HepG2 (cell line): Measurements from ENCODE around the gene NINL. TPM values are rescaled to one million over a fixed set of nuclear protein-coding genes. Genes with fewer than 3 reads are reported as not detected.

Source experiments
- ARID3A ChIP-seq: IDR thresholded peaks from 2 replicates; pipeline ENCODE4 v1.6.1; 2012; ENCODE audit warnings: low read depth, low read length, improper control_type of control experiment
- CBX2 ChIP-seq, 2 experiments: fragments of 200-600 bp in 1 of 2; sonication (generic); formaldehyde crosslinking in 1 of 2; IDR thresholded peaks; 2 replicates each; pipeline versions ENCODE4 v1.7.0 to v1.8.1; 2018 to 2022; ENCODE audit warnings: low read depth in 2 of 2, low read length in 1 of 2, mild to moderate bottlenecking in 1 of 2, missing genetic modification reagents in 1 of 2
- CHD4 ChIP-seq: fragments of 200-600 bp; sonication (generic); IDR thresholded peaks from 2 replicates; pipeline ENCODE4 v1.7.0; 2017; ENCODE audit warnings: mild to moderate bottlenecking, low read length, borderline replicate concordance
- DBP ChIP-seq: sonication (generic); formaldehyde crosslinking; IDR thresholded peaks from 2 replicates; pipeline ENCODE4 v1.4.0; 2020; ENCODE audit warnings: missing genetic modification reagents; ENCODE audit errors: not compliant biosample characterization
- GPN1 ChIP-seq: sonication (generic); formaldehyde crosslinking; IDR thresholded peaks from 2 replicates; pipeline ENCODE4 v1.5.1; 2020; ENCODE audit warnings: missing genetic modification reagents, borderline replicate concordance
- GTF3A ChIP-seq: sonication (generic); formaldehyde crosslinking; conservative IDR thresholded peaks from 2 replicates; pipeline ENCODE4 v1.4.0; 2020; ENCODE audit warnings: mild to moderate bottlenecking, missing genetic modification reagents
- HIC2 ChIP-seq: sonication (generic); formaldehyde crosslinking; IDR thresholded peaks from 2 replicates; pipeline ENCODE4 v1.9.0; 2022; ENCODE audit warnings: low read depth, missing genetic modification reagents
- IRX3 ChIP-seq: sonication (generic); formaldehyde crosslinking; IDR thresholded peaks from 2 replicates; pipeline ENCODE4 v1.8.1; 2023; ENCODE audit warnings: mild to moderate bottlenecking, low read depth, missing genetic modification reagents, borderline replicate concordance
- KAT2B ChIP-seq: fragments of 150-350 bp; IDR thresholded peaks from 2 replicates; pipeline ENCODE4 v1.6.1; 2014; ENCODE audit warnings: low read depth, low read length, borderline replicate concordance
- MEF2D ChIP-seq: sonication (generic); formaldehyde crosslinking; IDR thresholded peaks from 2 replicates; pipeline ENCODE4 v1.5.1; 2020; ENCODE audit warnings: mild to moderate bottlenecking, missing genetic modification reagents
- MTA3 ChIP-seq: sonication (generic); formaldehyde crosslinking; IDR thresholded peaks from 2 replicates; pipeline ENCODE4 v1.4.0; 2020; ENCODE audit warnings: missing genetic modification reagents
- NCOA1 ChIP-seq: sonication (generic); formaldehyde crosslinking; IDR thresholded peaks from 2 replicates; pipeline ENCODE4 v1.9.0; 2021; ENCODE audit warnings: missing genetic modification reagents
- NR2C2 ChIP-seq: sonication (generic); formaldehyde crosslinking; IDR thresholded peaks from 2 replicates; pipeline ENCODE4 v1.4.0; 2020; ENCODE audit warnings: missing genetic modification reagents, mild to moderate bottlenecking, moderate library complexity, borderline replicate concordance
- RBFOX2 ChIP-seq: fragments of 200-400 bp; formaldehyde crosslinking; IDR thresholded peaks from 2 replicates; pipeline ENCODE4 v1.6.1; 2017; ENCODE audit warnings: low read depth, mild to moderate bottlenecking, low read length
- TBL1XR1 ChIP-seq: fragments of 150-350 bp; IDR thresholded peaks from 2 replicates; pipeline ENCODE4 v1.6.1; 2014; ENCODE audit warnings: borderline replicate concordance, low read length; ENCODE audit not compliant: partially characterized antibody
- ZBTB3 ChIP-seq: sonication (generic); formaldehyde crosslinking; IDR thresholded peaks from 2 replicates; pipeline ENCODE4 v1.4.0; 2020; ENCODE audit warnings: low read depth, mild to moderate bottlenecking, moderate library complexity, missing genetic modification reagents, borderline replicate concordance
- ZNF253 ChIP-seq: sonication (generic); formaldehyde crosslinking; IDR thresholded peaks from 2 replicates; pipeline ENCODE4 v1.8.0; 2022; ENCODE audit warnings: mild to moderate bottlenecking, missing genetic modification reagents, borderline replicate concordance
- ZNF335 ChIP-seq: sonication (generic); formaldehyde crosslinking; IDR thresholded peaks from 2 replicates; pipeline ENCODE4 v1.4.0; 2020; ENCODE audit warnings: missing genetic modification reagents
- ZNF343 ChIP-seq: sonication (generic); formaldehyde crosslinking; IDR thresholded peaks from 2 replicates; pipeline ENCODE4 v1.4.0; 2020; ENCODE audit warnings: mild to moderate bottlenecking, missing genetic modification reagents
- ZNF484 ChIP-seq: sonication (generic); formaldehyde crosslinking; IDR thresholded peaks from 2 replicates; pipeline ENCODE4 v1.5.1; 2020; ENCODE audit warnings: mild to moderate bottlenecking, low read depth, missing genetic modification reagents, borderline replicate concordance
- ZNF510 ChIP-seq: sonication (generic); formaldehyde crosslinking; IDR thresholded peaks from 2 replicates; pipeline ENCODE4 v1.4.0; 2020; ENCODE audit warnings: low read depth, mild to moderate bottlenecking, missing genetic modification reagents
- ZNF576 ChIP-seq: sonication (generic); formaldehyde crosslinking; IDR thresholded peaks from 2 replicates; pipeline ENCODE4 v1.4.0; 2020; ENCODE audit warnings: mild to moderate bottlenecking, missing genetic modification reagents
- ZNF619 ChIP-seq: sonication (generic); formaldehyde crosslinking; IDR thresholded peaks from 2 replicates; pipeline ENCODE4 v1.4.0; 2020; ENCODE audit warnings: mild to moderate bottlenecking, missing genetic modification reagents
- ZNF772 ChIP-seq: sonication (generic); formaldehyde crosslinking; IDR thresholded peaks from 2 replicates; pipeline ENCODE4 v1.5.0; 2020; ENCODE audit warnings: mild to moderate bottlenecking, missing genetic modification reagents
- polyA plus RNA-seq, 8 experiments: library from polyadenylated mRNA; depleted of rRNA in 3 of 8; stranded (reverse) in 7 of 8; unstranded in 1 of 8; fragments of >200 nt; fragmentation: Illumina TruSeq in 4 of 8; extraction: Trizol in 4 of 8; gene quantifications; 2 replicates each; pipeline versions ENCODE4 v1.2.1 to v1.2.3, GENCODE V29; 2011 to 2016; ENCODE audit warnings: low read depth in 4 of 8, missing spikeins in 1 of 8, mixed read lengths in 1 of 8; ENCODE audit not compliant: insufficient read depth in 1 of 8
- total RNA-seq, 5 experiments: library from RNA; depleted of rRNA; stranded (reverse); fragments of >200 nt; fragmentation: Illumina TruSeq; extraction: Trizol; gene quantifications; 2 replicates each; pipeline ENCODE4 v1.2.3, GENCODE V29; 2016; ENCODE audit warnings: low read depth in 1 of 5

Gene NINL
- total and polyA plus RNA-seq, 2 of the 13 experiments (the other 11 are each of a cell fraction or from before 2014, with no cell fraction given): 32.3 to 34.3 TPM

GRCh38 chr20:25538838-25539665 lies 46.3 kb downstream of the NINL start (continued):
- peak; percentile 71; the same call in 1 of the 2 replicates for TF ChIP-seq ZNF510 (CRISPR knock-in tag)
- TF ChIP-seq GPN1 (CRISPR knock-in tag): no peak
- TF ChIP-seq ZBTB3 (CRISPR knock-in tag): 0 out of 2 replicates have a peak, but pooled peaks have one; percentile 47
- 0 out of 2 replicates have a peak, but pooled peaks have one; percentile 36 for TF ChIP-seq NCOA1 (CRISPR knock-in tag)
- no peak for TF ChIP-seq CHD4
- peak; percentile 78; the same call in 1 of the 2 replicates for TF ChIP-seq ZNF335
- TF ChIP-seq ZNF484 (CRISPR knock-in tag): no peak
- no peak; the same call in none of the 2 replicates for TF ChIP-seq ZNF576
- 0 out of 2 replicates have a peak, but pooled peaks have one; percentile 62 for TF ChIP-seq ZNF343 (CRISPR knock-in tag)
- peak; percentile 63; the same call in 1 of the 2 replicates for TF ChIP-seq MEF2D (CRISPR knock-in tag)
- TF ChIP-seq ZNF619 (CRISPR knock-in tag): peak; percentile 63; the same call in 1 of the 2 replicates
- no peak for TF ChIP-seq KAT2B
- TF ChIP-seq CBX2 (IDR thresholded peaks at IDR 0.05; ENCODE audit: low read depth, low read length): no peak
- 0 out of 2 replicates have a peak, but pooled peaks have one; percentile 55 for TF ChIP-seq CBX2 (CRISPR knock-in tag; IDR thresholded peaks at IDR 0.05; ENCODE audit: low read depth)
- TF ChIP-seq TBL1XR1: peak; percentile 82
- TF ChIP-seq ARID3A: no peak; the same call in 1 of the 2 replicates
- TF ChIP-seq ZNF772 (CRISPR knock-in tag): peak; percentile 93
- TF ChIP-seq ZNF253 (CRISPR knock-in tag): no peak
- TF ChIP-seq NR2C2 (CRISPR knock-in tag): peak; percentile 95
- peak; percentile 100 for TF ChIP-seq HIC2
- TF ChIP-seq IRX3 (CRISPR knock-in tag): no peak
- TF ChIP-seq RBFOX2: no peak
- no peak for TF ChIP-seq MTA3 (CRISPR knock-in tag)
- no peak for TF ChIP-seq DBP
- TF ChIP-seq GTF3A (CRISPR knock-in tag): 0 out of 2 replicates have a peak, but pooled peaks have one; percentile 75
